HG02840 (cell line): Measurements from ENCODE around the gene SULF2.

ENCODE experiments used
- ATAC-seq: cut with Tn5 transposase; IDR thresholded peaks from one replicate; pipeline ENCODE4 v1.9.1; 2021; ENCODE audit warnings: mild to moderate bottlenecking, moderate library complexity, moderate number of reproducible peaks; ENCODE audit not compliant: unreplicated experiment, low FRiP score

Gene SULF2

DNA sequence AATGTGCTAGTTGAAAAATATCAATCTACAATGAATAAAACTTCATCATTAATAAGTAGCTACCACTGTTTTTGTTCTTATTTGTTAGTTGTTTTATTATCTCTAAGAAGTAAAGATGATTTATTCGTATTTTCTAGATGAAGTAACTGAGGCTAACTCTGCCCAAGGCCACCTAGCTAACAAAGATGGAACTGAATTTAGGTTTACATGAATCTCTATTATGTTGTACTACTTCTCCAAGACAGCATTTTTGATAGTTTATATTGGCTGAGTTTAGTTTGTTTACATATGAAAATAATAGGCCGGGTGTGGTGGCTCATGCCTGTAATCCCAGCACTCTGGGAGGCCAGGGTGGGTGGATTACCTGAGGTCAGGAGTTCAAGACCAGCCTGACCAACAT, 162.1 kb downstream of the SULF2 start:
- no peak for ATAC-seq

GRCh38 chr20:47622118-47622665, 163.1 kb downstream of the SULF2 start:
- ATAC-seq: no peak

DNA sequence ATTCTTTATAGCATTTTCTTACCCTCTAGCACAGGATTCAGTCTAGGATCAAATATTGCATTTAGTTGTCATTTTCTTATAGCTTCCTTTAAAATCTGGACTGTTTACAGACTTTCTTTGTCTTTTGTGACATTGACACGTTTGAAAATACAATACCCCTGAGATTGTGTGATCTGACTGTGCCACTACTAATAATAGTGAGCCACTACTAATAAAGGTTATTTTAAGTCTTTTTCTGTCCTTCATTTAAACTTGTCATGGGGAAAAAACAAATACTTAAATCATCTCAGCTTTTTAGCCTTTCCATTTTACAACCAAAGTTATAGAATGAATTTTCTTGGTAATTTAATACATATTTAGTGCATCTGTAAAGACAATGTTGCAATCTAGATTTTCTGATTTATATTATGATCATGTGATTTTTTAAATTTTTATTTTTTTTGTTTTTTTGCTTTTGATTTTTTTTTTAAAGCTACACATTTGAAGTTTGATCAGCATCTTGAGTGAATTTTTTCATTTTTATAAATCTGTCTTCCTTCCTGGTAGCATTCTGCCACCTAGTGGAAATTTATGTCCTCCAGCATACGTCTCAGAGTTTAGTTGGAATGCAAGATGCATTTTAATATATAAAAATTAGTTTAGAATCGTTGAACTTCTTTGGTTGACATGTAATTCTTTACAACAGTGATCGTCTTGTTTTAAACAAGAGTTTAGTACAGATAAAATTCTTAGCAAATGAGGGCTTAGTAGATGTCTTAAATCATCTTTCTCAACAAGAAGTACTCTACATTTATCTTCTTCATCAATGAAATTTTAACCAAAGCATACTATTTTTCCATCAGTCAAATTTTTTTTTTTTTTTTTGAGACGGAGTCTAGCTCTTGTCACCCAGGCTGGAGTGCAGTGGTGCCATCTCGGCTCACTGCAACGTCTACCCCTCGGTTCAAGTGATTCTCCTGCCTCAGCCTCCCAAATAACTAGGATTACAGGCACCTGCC, 164.2 kb downstream of the SULF2 start:
- ATAC-seq: no peak

DNA sequence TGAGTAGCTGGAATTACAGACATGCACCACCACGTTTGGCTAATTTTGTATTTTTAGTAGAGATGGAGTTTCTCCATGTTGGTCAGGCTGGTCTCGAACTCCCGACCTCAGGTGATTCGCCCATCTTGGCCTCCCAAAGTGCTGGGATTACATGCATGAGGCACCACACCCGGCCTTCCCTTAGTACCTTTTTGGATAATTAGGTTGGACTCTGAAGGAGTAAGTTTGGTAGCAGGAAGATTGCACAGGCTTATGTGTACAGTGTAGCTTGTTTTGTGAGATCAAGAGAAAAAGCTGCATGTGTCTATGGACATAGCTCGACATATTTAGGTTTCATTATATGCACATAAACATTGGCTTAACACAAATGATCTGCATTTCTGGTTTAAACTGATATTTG, 166.8 kb downstream of the SULF2 start:
- ATAC-seq: no peak

DNA sequence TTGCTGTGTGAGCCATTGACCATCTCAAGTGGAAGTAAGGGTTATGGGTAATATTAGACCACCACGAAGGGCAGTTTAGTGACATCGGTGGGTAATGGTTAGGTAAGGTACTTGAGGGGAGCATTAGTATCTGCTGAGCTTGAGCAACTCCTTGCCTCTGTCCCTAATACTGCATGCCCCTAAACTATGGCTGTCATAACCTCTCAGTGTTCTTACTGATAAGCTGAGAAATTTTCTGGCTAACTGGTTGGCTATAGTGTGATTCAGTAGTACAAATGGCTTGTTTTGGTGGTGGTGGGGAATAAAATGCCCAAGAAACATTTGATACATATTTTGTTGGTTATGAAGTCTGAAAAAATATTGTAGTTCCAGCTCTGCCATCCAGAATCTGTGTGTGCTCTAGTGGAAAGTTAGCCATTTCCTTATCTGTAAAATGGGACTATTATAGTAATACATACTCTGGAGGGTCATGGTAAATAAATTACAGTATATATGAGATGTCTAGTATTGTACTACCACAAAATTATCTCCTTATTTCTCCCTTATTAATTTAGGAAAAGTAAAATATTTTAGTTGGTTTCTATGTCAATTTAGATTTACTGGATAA, 170.5 kb downstream of the SULF2 start:
- no peak for ATAC-seq

DNA sequence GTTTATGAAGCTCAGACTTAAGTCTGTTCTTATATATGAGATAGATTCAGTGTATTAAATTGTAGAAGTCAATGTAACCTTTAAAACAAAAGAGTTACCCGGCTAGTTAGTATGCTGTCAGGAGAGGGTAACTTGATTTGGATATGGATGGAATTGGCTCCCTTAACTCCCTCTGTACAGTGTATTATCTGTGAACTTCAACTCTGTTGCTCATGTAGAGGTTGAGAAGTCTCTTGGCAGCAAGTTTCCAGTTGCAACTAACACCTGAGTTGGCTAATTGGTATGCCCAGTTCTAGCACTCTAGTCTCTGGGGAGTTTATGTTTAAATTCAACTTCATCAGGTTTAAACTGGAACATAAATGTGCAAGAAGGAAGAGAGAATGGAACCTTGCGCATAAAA, 172.6 kb downstream of the SULF2 start:
- no peak for ATAC-seq

- no peak for ATAC-seq
Measured at GRCh38 chr20:47611785-47612184, 173.5 kb downstream of the SULF2 start.

GRCh38 chr20:47610945-47611250, 174.4 kb downstream of the SULF2 start:
- no peak for ATAC-seq

DNA sequence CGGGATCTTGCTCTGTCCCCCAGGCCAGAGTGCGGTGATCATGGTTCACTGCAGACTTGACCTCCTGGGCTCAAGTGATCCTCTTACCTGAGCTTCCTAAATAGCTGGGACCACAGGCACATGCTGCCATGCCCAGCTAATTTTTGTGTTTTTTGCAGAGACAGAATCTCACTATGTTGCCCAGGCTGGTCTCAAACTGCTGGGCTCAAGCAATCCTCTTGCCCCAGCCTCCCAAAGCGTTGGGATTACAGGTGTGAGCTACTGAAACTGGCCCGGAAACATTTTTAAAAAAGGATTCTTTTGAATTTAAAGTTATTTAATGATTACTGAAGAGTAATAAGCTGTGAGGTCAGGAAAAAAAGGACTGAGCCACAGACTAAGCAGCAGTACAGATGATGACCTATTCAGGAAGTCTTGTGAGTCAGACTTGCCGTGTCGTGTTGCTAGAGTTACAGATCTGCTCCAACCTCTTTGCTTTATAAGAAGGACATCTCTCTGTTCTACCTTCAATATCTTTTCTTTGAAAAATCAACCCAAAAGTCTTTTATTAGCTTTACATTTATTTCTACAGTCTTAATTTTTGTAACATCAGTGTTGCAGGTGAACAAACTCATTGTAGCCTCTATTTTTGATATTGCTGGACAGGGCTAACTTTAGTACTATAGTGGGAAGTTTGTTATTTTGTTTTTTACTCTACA, 174.9 kb downstream of the SULF2 start:
- ATAC-seq: peak; percentile 71

DNA sequence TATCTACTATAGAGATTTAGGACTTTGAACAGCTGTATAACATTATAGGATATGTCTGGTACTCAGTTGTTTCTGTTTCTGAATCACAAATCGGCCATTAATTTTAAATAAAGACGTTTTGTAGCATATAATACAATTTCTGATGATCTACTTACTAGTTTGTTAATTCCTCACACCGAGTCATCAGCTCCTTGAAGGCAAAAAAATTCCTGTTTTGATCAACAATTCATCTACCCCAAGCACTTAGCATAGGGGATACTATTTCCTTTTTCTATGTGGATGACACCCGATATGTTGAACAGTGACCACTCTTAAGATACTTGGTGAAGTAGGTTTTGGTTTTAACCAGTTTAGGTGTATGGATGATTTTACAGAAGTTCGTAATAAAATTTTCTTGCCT, 176.3 kb downstream of the SULF2 start:
- ATAC-seq: no peak
